GM12878 (cell line): ENCODE results near the gene FAM110A.

Source experiments
- BCL11A ChIP-seq: IDR thresholded peaks from 2 replicates; pipeline ENCODE4 v1.6.1; 2011; ENCODE audit warnings: low read depth, low read length
- CTCF ChIP-seq, 3 experiments: IDR thresholded peaks in 2 of 3; conservative IDR thresholded peaks in 1 of 3; 2 replicates each; pipeline ENCODE4 v1.5.1; 2011; ENCODE audit warnings: low read depth in 3 of 3, low read length in 3 of 3, mild to moderate bottlenecking in 3 of 3, control low read depth in 2 of 3, moderate library complexity in 2 of 3, inconsistent platforms in 1 of 3, mixed read lengths in 1 of 3; ENCODE audit not compliant: control insufficient read depth in 2 of 3, insufficient read depth in 1 of 3; ENCODE audit errors: extremely low read depth in 1 of 3
- CUX1 ChIP-seq: IDR thresholded peaks from 2 replicates; pipeline ENCODE4 v1.6.1; 2012; ENCODE audit warnings: improper control_type of control experiment, low read depth, low read length; ENCODE audit not compliant: insufficient replicate concordance
- ETV6 ChIP-seq, 2 experiments: fragments of 450-650 bp in 1 of 2; IDR thresholded peaks in 1 of 2; conservative IDR thresholded peaks in 1 of 2; 2 replicates each; pipeline ENCODE4 v1.6.1; 2014; ENCODE audit warnings: antibody characterized with exemption in 1 of 2, borderline replicate concordance in 1 of 2, low read depth in 1 of 2, mild to moderate bottlenecking in 1 of 2, moderate library complexity in 1 of 2
- IRF3 ChIP-seq: fragments of 450-650 bp; IDR thresholded peaks from 2 replicates; pipeline ENCODE4 v1.6.1; 2014; ENCODE audit warnings: mild to moderate bottlenecking
- POLR2A ChIP-seq: IDR thresholded peaks from 2 replicates; pipeline ENCODE4 v1.6.1; 2011; ENCODE audit warnings: low read depth, mild to moderate bottlenecking, low read length
- POLR2AphosphoS5 ChIP-seq: IDR thresholded peaks from 2 replicates; pipeline ENCODE4 v1.6.1; 2011; ENCODE audit warnings: mild to moderate bottlenecking, low read length, inconsistent platforms
- RAD21 ChIP-seq: IDR thresholded peaks from 2 replicates; pipeline ENCODE4 v1.6.1; 2011; ENCODE audit warnings: mild to moderate bottlenecking, low read depth, low read length, moderate library complexity; ENCODE audit not compliant: insufficient read depth
- REST ChIP-seq: IDR thresholded peaks from 2 replicates; pipeline ENCODE4 v1.6.1; 2012; ENCODE audit warnings: mild to moderate bottlenecking, low read depth, low read length
- SMAD1 ChIP-seq: fragments of 450-650 bp; IDR thresholded peaks from 2 replicates; pipeline ENCODE4 v1.6.1; 2018; ENCODE audit warnings: mild to moderate bottlenecking, low read depth; ENCODE audit not compliant: partially characterized antibody
- SMC3 ChIP-seq: IDR thresholded peaks from 2 replicates; pipeline ENCODE4 v1.6.1; 2011; ENCODE audit warnings: low read length, improper control_type of control experiment, borderline replicate concordance
- SP1 ChIP-seq: IDR thresholded peaks from one replicate; pipeline ENCODE4 v1.6.1; 2011; ENCODE audit warnings: low read depth, low read length
- SUZ12 ChIP-seq: fragments of 200-600 bp; sonication (generic); IDR thresholded peaks from one replicate; pipeline ENCODE4 v1.6.1; 2018; ENCODE audit warnings: antibody characterized with exemption, mild to moderate bottlenecking; ENCODE audit not compliant: unreplicated experiment
- YY1 ChIP-seq: IDR thresholded peaks from 2 replicates; pipeline ENCODE4 v1.6.1; 2011; ENCODE audit warnings: low read depth, mild to moderate bottlenecking, low read length

GRCh38 chr20:791056-791455 is 42.5 kb upstream of the FAM110A start:
- TF ChIP-seq YY1 (no peak), CTCF (IDR thresholded peaks at IDR 0.05 in 2 of 3, conservative IDR thresholded peaks at IDR 0.05 in 1 of 3; ENCODE audit: control insufficient read depth in 2 of 3, extremely low read depth in 1 of 3, insufficient read depth in 1 of 3, low read depth in 3 of 3, low read length in 3 of 3) (no peak), IRF3 (no peak), POLR2A (no peak), RAD21 (no peak), CUX1 (no peak), POLR2AphosphoS5 (no peak), ETV6 (conservative IDR thresholded peaks at IDR 0.05 in 1 of 2, IDR thresholded peaks at IDR 0.05 in 1 of 2; ENCODE audit: borderline replicate concordance in 1 of 2, low read depth in 1 of 2) (no peak), SP1 (no peak), REST (no peak), BCL11A (no peak), SUZ12 (no peak), SMAD1 (no peak), SMC3 (no peak)
